HG03354 (cell line): ENCODE data around the gene CALHM5.
"Not testable (repeated sequence)": the region's sequence is repeated elsewhere in the genome, so short reads cannot be mapped to it uniquely, and the experiment has no call there.

Experiments
- ATAC-seq: cut with Tn5 transposase; IDR thresholded peaks from one replicate; pipeline ENCODE4 v1.9.1; 2021; ENCODE audit warnings: mild to moderate bottlenecking; ENCODE audit not compliant: unreplicated experiment, poor library complexity, severe bottlenecking

The CALHM5 gene, protein sequence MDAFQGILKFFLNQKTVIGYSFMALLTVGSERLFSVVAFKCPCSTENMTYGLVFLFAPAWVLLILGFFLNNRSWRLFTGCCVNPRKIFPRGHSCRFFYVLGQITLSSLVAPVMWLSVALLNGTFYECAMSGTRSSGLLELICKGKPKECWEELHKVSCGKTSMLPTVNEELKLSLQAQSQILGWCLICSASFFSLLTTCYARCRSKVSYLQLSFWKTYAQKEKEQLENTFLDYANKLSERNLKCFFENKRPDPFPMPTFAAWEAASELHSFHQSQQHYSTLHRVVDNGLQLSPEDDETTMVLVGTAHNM

DNA sequence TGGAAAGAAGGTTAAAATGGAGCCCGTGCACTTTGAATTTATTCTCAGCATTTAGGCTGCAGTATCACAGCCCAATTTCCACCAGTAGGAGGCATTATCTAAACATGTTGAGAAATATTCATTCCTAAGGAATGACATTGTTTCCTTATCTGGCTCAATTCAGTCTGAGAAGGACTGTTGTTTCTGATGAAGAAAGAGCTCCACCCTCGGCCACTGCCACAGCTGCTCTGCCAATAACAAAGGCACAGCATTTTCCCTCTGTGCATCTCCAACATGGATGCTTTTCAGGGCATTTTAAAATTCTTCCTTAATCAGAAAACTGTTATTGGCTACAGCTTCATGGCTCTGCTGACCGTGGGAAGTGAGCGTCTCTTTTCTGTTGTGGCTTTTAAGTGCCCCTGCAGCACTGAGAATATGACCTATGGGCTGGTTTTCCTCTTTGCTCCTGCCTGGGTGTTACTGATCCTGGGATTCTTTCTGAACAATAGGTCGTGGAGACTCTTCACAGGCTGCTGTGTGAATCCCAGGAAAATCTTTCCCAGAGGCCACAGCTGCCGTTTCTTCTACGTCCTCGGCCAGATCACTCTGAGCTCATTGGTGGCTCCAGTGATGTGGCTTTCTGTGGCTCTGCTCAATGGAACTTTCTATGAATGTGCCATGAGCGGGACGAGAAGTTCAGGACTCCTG lies at the start of gene CALHM5:
Gene CALHM5 (plus strand): TSS at position 216 of the 687 bp plus-strand sequence. CDS start 58 bp downstream, at position 274.
- no peak for ATAC-seq

GRCh38 chr6:116461932-116462885 lies 49.2 kb upstream of the CALHM5 start:
- peak; percentile 89 for ATAC-seq

DNA sequence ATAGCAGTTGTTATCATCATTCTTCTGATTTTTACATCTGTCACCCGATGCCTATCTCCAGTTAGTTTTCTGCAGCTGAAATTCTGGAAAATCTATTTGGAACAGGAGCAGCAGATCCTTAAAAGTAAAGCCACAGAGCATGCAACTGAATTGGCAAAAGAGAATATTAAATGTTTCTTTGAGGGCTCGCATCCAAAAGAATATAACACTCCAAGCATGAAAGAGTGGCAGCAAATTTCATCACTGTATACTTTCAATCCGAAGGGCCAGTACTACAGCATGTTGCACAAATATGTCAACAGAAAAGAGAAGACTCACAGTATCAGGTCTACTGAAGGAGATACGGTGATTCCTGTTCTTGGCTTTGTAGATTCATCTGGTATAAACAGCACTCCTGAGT lies 48.1 kb upstream of the CALHM5 start:
- ATAC-seq: no peak

GRCh38 chr6:116465246-116465645 lies 46.2 kb upstream of the CALHM5 start:
- ATAC-seq: no peak

- ATAC-seq: no peak
These were observed 44.3 kb upstream of the CALHM5 start for GRCh38 chr6:116467096-116467495.

DNA sequence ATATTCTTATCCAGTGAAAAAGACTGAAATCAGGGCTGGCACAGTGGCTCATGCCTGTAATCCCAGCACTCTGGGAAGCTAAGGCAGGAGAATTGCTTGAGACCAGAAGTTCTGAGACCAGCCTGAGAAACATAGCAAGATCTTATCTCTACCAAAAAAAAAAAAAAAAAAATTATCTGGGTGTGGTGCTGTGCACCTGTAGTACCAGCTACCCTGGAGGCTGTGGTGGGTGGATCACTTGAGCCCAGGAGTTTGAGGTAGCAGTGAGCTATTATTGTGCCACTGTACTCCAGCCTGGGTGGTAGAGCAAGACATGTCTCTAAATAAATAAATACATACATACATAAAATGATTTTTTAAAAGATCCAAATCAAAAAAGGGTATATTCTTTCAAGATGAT lies 43.9 kb upstream of the CALHM5 start:
- ATAC-seq: no peak

DNA sequence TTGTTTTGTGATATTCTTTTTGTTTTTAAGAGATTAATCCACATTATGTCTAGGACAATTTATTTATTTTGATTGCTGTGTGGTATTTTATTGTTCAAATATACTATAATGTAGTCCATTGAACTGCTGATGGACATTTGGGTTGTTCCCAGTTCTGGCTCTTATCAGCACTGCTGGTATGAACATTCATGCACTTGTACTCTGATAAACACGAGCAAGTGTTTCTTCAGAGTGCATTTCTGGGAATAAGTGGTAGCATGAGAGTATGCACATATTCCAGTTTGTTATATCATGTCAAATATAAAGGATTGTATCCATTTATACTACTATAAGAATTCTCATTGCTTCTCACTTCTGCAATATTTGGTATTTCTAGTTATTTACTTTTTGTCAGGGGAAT lies 43.1 kb upstream of the CALHM5 start:
- ATAC-seq: no peak

DNA sequence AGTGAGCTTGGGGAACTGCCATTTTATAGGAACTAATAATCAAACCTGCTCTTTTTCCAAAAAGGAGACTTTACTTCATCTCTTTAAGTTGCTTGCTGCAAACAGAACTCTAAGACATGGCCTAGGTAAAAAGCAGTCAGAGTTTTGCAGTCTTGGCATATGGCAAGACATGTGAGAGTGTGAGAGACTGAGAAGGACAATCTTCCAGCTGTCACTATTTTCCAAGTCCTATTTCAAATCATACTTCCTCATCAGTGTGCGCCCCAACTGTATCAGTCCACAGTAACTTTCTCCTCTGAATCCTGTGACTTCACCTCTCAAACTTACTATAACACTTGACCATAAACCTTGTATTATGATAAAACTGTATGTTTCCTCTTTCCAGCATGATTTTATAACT lies 39.9 kb upstream of the CALHM5 start:
- ATAC-seq: no peak

DNA sequence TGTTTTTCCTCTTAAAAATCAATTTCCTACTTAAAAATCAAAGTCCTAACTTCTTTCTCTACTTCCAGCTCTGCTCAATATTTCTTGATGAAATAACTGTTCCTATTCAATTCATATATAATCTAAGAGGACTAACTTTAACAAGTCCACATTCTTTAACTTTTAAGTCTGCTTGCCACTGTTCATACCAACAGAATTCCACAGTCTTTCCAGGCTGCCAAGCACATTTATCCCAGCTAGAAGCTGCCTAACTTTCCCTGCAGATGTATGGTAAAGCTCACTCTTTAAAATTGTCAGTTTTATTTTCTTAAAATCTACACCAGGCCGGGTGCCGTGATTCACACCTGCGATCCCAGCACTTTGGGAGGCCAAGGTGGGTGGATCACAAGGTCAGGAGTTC lies 38.7 kb upstream of the CALHM5 start:
- ATAC-seq: no peak

DNA sequence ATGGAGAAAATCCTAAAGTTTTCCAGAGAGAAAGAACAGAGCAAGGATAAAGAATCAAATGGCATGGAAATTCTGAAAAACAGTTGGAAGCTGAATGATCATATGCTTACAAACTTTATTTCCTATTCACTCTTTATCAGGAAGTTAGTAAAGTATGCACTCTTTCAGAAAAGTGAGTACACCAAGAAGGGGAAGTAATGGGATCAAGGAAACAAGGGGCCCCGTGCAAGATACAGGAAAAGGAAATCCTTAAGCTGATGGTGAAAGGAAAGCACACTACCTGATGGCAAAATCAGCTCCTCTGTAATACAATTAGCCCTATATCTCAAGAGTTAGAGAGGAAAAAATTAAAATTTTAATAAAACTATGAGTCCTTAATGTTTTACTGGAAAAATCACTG lies 36.3 kb upstream of the CALHM5 start:
- ATAC-seq: no peak

DNA sequence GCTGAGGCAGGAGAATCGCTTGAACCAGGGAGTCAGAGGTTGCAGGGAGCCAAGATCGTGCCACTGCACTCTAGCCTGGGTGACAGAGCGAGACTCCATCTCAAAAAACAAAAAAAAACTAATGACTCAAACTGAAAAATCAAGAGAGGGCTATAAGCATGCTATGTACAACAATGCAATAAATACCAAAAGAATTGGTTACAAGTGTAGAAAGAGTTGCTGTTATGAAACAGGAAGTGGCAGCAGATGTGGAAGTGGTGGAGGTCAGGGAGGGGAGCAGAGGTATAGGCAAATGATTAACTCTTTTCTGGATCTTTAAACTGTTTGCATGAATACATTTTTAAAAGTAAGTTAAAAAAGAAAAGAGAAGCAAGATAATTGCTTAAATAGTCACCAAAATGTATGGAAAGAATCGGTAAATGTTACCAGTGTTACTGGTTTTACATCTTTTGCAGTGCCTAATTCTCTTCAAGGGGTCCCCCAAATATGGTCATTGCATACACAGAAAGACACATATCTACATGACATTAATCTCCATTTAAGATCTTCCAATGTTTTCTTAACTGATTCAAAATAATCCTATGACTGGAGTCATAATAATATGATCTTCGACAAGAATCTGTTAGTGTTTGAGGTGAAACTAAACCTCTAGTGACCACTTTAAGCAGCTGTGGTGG lies 35.3 kb upstream of the CALHM5 start:
- ATAC-seq: peak; percentile 100

- no peak for ATAC-seq
These were observed 28.7 kb upstream of the CALHM5 start for GRCh38 chr6:116482780-116483179.

DNA sequence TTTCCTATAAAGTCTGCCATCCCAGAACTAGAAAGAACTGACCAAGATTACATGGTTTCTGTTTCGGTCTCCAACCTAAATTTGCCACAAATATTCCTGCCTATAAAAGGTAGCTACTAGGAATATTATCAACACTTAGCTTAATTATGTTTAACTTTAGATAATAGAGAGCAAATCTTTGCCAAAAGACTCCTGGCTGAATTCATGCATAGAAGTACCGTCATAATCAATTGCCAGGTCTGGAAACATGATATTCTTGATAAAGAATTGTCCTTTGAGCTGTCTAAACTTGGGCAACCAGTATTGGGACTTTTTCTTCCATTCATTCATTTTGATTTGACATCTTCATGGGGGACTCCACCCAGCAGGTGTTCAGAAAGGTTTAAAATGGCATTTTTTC lies 27.8 kb upstream of the CALHM5 start:
- no peak for ATAC-seq

DNA sequence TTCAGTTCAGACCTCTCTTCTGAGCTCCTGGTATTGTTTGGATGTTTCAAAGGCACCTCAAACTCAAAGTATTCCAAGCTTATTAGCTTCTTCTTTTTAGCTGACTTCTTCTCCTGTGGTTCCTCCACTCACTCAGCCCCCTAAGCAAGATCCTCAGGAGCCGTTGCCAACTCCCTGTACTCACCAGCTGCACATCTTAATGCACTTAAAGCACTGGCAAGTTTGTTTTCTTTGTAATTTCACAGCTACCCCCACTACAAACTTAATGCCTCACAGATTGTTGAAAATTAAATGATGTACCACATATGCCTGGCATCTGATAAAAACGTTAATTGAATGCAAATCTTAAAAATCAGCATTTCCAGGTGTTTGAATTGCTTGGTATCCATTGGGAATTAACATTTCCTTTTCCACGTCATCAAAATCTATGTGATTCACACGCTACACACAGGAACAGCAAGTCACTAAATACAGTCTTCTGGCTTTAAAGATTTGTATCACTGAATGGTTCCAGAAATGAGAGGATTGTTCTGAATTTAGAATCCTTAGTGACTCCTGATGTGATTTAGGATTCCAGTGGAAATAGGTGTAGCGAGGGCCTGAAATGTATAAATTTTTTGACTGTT lies 25.8 kb upstream of the CALHM5 start:
- ATAC-seq: no peak

- ATAC-seq: no peak
These were observed 19.7 kb upstream of the CALHM5 start for GRCh38 chr6:116491610-116492330.

DNA sequence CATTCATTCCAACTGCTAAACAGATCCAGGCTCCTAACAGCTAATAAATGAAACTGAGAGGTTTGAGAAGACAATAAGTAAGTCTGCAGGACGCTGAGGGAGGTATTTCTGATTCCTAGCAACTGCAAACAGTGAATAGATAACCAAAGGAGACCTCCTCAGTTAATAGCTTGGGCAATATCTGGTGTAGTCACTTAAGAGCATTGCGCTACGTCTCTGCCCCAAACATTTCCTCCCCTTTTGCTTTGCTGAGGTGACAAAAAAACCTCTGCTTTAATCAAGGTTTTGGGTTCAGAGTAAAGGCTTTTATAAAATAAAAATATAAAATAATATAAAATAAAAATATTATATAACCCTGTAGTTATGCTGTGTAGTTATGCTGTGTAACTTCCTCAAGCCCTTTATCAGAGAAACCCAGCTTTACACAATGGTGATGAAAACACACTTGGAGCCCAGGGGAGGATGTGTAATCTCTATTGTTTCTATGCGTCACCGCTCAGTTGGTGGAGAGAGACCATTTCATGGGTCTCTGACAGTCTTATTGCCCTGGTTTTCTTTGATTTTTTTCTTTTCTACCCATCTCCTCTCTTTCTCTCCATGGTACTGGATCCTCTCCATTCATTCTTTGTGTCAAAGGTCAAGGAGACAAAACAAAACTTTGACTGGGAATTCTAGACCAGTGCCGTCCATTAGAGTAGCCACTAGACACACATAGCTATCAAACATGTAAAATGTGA lies 18.9 kb upstream of the CALHM5 start:
- ATAC-seq: no peak

- not testable (repeated sequence) for ATAC-seq
These were observed 16.3 kb upstream of the CALHM5 start for GRCh38 chr6:116495161-116495560.

DNA sequence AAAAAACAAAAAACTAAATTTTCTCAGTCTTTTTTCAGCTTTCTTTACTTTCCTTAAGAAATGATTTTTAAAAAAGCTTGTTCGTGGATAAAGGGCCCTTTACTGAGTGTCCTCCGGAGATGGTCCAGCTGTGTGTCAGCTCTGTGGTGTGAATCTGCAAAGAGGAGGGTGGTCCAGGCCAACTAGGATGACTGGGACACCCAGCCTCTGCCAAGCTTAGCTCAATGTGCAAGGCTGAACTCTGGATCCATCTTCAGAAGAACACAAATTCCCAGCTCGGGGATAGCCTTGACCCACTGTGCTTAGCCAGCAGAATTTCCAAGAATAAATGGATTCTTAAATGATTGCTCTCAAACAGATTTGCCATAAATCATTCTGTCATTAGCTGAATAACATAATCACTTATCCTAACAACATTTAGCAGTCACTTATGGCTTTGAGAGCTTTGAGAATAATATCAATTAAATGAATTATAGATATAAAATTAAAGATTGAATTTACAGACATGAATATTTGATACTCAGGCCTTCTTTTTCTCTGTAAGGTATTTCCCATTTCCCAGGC lies 14.2 kb upstream of the CALHM5 start:
- no peak for ATAC-seq
